SK-N-MC (cell line): ENCODE results near the gene GPR141.

ENCODE experiments used
- DNase-seq: peaks from one replicate; pipeline ENCODE4 v3.0.0-alpha.2; 2011; ENCODE audit warnings: low read depth, low spot score
- H3K27ac ChIP-seq: fragments of 200-600 bp; sonication (generic); 2 replicates; pipeline ENCODE4 v1.5.1; 2016; ENCODE audit warnings: mixed run types
- H3K36me3 ChIP-seq: fragments of 200-600 bp; sonication (generic); 2 replicates; pipeline ENCODE4 v1.6.1; 2017; ENCODE audit warnings: antibody characterized with exemption, low read length, mixed read lengths; ENCODE audit not compliant: insufficient read depth
- H3K4me3 ChIP-seq: fragments of 200-600 bp; sonication (generic); 2 replicates; pipeline ENCODE4 v1.5.1; 2016
- H3K9ac ChIP-seq: fragments of 200-600 bp; sonication (generic); 2 replicates; pipeline ENCODE4 v1.8.0; 2017; ENCODE audit warnings: mixed run types, mixed read lengths; ENCODE audit not compliant: insufficient read length
- H3K9me3 ChIP-seq: fragments of 200-600 bp; sonication (generic); 2 replicates; pipeline ENCODE4 v1.6.1; 2017; ENCODE audit warnings: low read depth, mild to moderate bottlenecking, antibody characterized with exemption, low read length, moderate library complexity, mixed read lengths
- EZH2 ChIP-seq: fragments of 200-600 bp; sonication (generic); IDR thresholded peaks from one replicate; pipeline ENCODE4 v1.6.1; 2017; ENCODE audit warnings: antibody characterized with exemption
- FOXP2 ChIP-seq: optimal IDR thresholded peaks from 2 replicates; pipeline ENCODE3; 2011; ENCODE audit warnings: mild to moderate bottlenecking, moderate library complexity; ENCODE audit not compliant: insufficient read depth; ENCODE audit errors: extremely low read length, control extremely low read depth
- POLR2AphosphoS5 ChIP-seq: IDR thresholded peaks from 2 replicates; pipeline ENCODE4 v1.6.1; 2012; ENCODE audit warnings: mild to moderate bottlenecking, low read depth, low read length, borderline replicate concordance

The GPR141 gene

DNA sequence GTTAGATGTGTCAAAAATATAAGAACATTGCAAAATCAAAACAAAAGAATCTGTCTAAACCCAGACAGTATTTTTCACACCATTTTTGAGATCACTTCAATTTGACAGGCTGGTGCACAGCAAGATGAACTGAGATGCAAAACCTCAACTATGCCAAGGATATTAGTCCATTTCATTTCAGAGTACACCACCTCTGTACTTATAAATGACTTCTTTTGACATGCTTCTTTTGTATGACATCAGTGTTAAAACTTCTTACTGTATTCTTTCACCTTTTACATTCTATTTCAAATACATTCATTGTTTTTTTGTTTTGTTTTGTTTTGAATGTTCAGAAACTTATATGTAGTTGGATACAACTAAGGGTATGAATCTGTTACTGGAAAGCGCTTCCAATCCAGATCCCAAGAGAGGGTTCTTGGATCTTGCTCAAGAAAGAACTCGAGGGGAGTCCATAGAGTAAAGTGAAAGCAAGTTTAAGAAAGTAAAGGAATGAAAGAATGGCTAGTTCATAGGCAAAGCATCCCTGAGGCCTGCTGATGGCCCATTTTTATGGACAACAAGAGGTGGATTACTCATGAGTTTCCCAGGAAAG is 23.5 kb upstream of the GPR141 start:
- H3K9me3 ChIP-seq, result no peaks in the 10 kb centered on the region
- no peaks in the 10 kb centered on the region for H3K36me3 ChIP-seq
- no peak for DNase-seq
- no peak overlapping the region for H3K9ac ChIP-seq
- H3K4me3 ChIP-seq, result no peak overlapping the region
- H3K27ac ChIP-seq, result no peak overlapping the region
- TF ChIP-seq EZH2, result no peak
- no peak for TF ChIP-seq FOXP2
- TF ChIP-seq POLR2AphosphoS5, result no peak

DNA sequence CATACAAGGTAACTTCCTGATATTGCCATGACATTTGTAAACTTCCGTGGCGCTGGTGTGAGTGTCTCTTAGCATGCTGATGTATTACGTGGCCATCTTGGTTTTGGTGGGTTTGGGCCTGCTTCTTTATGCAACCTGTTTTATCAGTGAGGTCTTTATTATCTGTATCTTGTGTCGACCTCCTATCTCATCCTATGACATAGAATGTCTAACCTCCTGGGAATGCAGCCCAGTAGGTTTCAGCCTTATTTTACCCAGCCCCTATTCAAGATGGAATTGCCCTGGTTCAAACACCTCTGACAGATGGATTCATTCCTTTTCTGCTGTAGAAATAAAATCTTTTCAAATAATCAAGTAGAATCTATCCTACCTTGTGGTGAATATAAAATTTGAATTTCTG is 23.0 kb upstream of the GPR141 start:
- no peak overlapping the region for H3K9ac ChIP-seq
- TF ChIP-seq EZH2 (no peak), POLR2AphosphoS5 (no peak), FOXP2 (no peak)

DNA sequence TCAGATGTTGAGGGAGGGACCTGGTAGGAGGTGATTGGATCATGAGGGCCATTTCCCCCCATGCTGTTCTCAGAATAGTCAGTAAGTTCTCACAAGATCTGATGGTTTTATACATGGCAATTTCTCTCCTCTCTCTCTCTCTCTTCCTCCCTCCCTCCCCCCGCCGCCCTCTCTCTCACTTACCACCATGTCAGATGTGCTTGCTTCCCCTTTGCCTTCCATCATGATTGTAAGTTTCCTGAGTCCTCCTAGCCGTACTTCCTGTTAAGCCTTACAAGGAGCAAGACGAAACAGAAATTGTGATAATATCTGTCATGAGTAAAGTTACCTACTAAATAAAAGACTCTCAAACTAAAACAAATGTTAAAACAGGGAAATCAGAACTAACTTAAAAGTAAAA is 19.9 kb upstream of the GPR141 start:
- Histone ChIP-seq H3K27ac (no peak overlapping the region), H3K4me3 (no peak overlapping the region), H3K36me3 (no peaks in the 10 kb centered on the region), H3K9me3 (no peaks in the 10 kb centered on the region), H3K9ac (no peak overlapping the region)
- no peak for DNase-seq
- TF ChIP-seq FOXP2 (no peak), POLR2AphosphoS5 (no peak), EZH2 (no peak)

More for the DNA sequence above, 23.0 kb upstream of the GPR141 start:
- H3K27ac ChIP-seq, result no peak overlapping the region
- DNase-seq, result no peak
- no peaks in the 10 kb centered on the region for H3K9me3 ChIP-seq
- no peak overlapping the region for H3K4me3 ChIP-seq
- H3K36me3 ChIP-seq, result no peaks in the 10 kb centered on the region

DNA sequence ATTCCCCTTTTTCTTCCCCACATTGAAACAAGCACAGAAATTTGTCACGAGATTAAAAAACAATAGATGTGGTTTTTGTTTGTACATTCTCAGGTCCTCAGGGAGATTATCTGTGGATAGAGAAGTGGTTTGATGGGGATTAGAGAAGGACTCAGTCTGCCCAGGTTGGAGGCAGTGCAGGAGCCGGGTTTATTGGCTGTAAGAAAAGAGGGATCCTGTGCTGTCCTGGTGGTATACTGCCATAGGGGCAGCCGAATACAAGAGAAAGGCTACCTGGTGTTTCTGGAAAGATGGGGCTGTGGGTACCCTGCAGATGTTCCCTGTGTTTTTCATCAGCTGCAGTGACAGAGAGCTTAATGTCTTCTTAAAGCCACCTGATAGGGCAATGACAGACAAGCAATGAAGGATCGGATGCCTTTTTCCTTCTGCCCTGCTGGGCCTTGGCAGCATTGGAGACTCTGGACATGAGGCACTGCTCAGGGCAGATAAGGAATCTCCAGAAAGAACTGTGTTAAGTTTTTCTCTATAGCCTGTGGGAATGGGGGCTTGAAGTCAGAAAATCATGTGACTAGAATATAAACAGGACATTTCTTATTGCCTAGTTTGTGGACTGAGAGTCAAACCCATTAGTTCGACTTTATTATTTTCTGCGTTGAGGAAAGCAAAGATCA is 18.1 kb upstream of the GPR141 start:
- no peak overlapping the region for H3K9ac ChIP-seq
- no peak for DNase-seq
- H3K9me3 ChIP-seq, result no peaks in the 10 kb centered on the region
- TF ChIP-seq POLR2AphosphoS5, result no peak
- TF ChIP-seq FOXP2, result no peak
- TF ChIP-seq EZH2, result no peak
- H3K36me3 ChIP-seq, result no peaks in the 10 kb centered on the region
- H3K4me3 ChIP-seq, result no peak overlapping the region
- H3K27ac ChIP-seq, result no peak overlapping the region

DNA sequence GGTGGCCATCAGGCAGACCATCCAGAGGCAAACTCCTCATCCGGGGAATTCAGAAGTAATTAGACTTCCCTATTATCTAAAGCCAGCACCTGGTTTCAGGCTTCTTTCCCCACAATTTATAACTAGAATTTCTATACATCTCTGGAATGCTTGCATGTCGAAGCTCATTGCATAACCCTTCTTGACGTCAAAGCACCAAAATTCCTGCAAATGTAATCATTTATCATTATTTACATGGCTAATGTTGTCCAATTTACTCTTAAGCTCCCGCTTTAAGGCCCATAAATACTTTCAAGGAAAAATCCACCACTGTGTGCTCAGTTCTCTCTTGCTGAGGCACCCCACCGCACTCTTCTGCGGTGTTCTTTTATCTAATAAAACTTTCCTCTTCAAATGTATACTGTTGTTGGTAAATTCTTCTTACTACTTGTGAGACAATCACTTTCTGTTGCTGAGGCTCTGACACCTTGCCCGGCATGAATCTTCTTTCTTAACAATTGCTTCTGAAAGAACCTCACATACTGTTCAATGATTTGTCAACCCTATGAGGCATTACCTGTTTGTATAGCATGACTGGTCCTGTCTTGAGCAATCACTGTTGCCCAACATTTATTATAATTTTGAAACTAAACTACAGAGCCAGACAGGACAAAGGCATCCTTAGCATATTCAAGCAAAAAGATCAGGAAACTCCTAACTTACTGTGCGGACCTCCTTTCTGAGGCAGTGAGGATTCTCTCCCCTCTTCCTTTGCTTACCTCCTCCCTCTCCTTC is 17.4 kb upstream of the GPR141 start:
- no peaks in the 10 kb centered on the region for H3K36me3 ChIP-seq
- H3K9ac ChIP-seq, result no peak overlapping the region
- TF ChIP-seq POLR2AphosphoS5 (no peak), FOXP2 (no peak), EZH2 (no peak)
- no peak for DNase-seq
- no peaks in the 10 kb centered on the region for H3K9me3 ChIP-seq
- H3K4me3 ChIP-seq, result no peak overlapping the region
- H3K27ac ChIP-seq, result no peak overlapping the region

DNA sequence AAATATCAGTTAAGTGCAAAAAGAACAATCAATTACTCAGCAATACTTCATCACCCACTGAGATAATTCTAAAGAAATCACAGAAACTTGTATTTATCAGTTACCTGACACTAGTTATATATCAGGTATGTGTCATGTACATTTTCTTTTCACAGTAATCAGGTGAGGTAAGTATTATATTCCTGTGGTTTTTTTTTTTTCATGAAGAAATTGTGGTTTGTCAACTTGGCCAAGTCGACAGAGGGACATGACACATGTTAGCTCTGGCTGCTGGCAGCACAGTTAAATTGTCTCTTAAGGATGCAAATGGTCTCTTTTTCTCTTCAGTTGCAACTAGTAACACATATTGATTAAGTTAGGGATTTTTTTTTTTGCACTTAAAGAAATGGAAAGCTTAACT is 13.7 kb upstream of the GPR141 start:
- Histone ChIP-seq H3K4me3 (no peak overlapping the region), H3K27ac (no peak overlapping the region), H3K9ac (no peak overlapping the region), H3K36me3 (no peaks in the 10 kb centered on the region), H3K9me3 (no peaks in the 10 kb centered on the region)
- no peak for DNase-seq
- TF ChIP-seq FOXP2 (no peak), POLR2AphosphoS5 (no peak), EZH2 (no peak)

DNA sequence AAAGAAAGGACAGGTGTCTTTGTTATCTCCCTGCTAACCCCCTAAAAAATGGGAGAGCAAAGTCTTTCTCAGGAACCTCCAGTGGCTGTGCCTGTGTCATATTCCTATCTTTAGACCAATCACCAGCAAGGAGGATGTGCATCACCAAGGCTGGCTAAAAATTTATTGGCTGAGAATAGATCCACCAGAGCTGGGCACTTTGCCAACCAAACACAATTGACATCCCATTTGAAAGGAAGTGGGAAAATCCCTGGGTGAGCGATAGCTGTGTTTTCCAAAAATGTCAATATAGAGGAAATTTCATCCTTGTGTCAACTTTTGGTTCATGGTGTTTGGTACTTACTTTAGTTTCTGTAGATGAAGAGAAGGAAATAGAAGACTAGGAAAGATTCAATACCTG is 13.1 kb upstream of the GPR141 start:
- no peak overlapping the region for H3K9ac ChIP-seq
- TF ChIP-seq EZH2, result no peak
- no peak for TF ChIP-seq FOXP2
- no peak for TF ChIP-seq POLR2AphosphoS5
- H3K27ac ChIP-seq, result no peak overlapping the region
- H3K36me3 ChIP-seq, result no peaks in the 10 kb centered on the region
- H3K9me3 ChIP-seq, result no peaks in the 10 kb centered on the region
- DNase-seq, result no peak
- no peak overlapping the region for H3K4me3 ChIP-seq

DNA sequence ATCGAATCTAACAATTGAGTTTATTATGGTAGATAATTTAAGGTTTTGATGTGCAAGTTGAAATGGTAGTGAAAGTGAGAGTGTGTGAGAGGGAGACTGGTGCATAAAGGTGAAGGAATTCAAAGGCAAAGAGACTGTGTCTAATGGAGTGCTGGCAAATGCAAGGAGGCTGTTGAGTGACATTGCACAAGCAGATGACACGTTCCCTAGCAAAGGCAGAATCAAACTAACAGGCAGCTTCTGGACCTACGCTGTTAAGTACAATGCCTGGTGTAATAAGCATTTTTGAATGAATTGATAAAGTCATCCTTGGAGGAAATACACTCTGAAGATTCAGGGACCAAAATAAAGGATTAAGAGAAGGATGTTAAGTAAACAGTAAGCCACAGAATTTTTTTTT is 11.7 kb upstream of the GPR141 start:
- TF ChIP-seq FOXP2 (no peak), EZH2 (no peak), POLR2AphosphoS5 (no peak)

More for the DNA sequence above, 11.7 kb upstream of the GPR141 start:
- DNase-seq, result no peak
- H3K9ac ChIP-seq, result no peak overlapping the region
- H3K36me3 ChIP-seq, result no peaks in the 10 kb centered on the region
- no peak overlapping the region for H3K4me3 ChIP-seq
- H3K9me3 ChIP-seq, result no peaks in the 10 kb centered on the region
- no peak overlapping the region for H3K27ac ChIP-seq
